Parathyroid adenoma (tissue), 2 donors: ENCODE results near the gene GRAMD1B.

Experiments
- H2AFZ ChIP-seq: fragments of 300-600 bp; sonication (generic); one replicate; pipeline ENCODE4 v1.7.0; 2017; ENCODE audit warnings: antibody characterized with exemption, mild to moderate bottlenecking
- H3K27ac ChIP-seq: fragments of 300-600 bp; sonication (generic); one replicate; pipeline ENCODE4 v1.7.0; 2017
- H3K27me3 ChIP-seq: fragments of 300-600 bp; sonication (generic); one replicate; pipeline ENCODE4 v1.7.0; 2017; ENCODE audit warnings: low read length; ENCODE audit not compliant: control insufficient read depth, insufficient read depth
- H3K36me3 ChIP-seq: fragments of 300-600 bp; sonication (generic); one replicate; pipeline ENCODE4 v1.7.0; 2017; ENCODE audit warnings: low read length; ENCODE audit not compliant: control insufficient read depth, insufficient read depth
- H3K4me1 ChIP-seq: fragments of 300-600 bp; sonication (generic); one replicate; pipeline ENCODE4 v1.7.0; 2017; ENCODE audit warnings: control low read depth
- H3K4me2 ChIP-seq: fragments of 300-600 bp; sonication (generic); one replicate; pipeline ENCODE4 v1.7.0; 2017; ENCODE audit warnings: low read length
- H3K4me3 ChIP-seq: fragments of 300-600 bp; sonication (generic); one replicate; pipeline ENCODE4 v1.7.0; 2017; ENCODE audit warnings: low read depth, low read length
- H3K79me2 ChIP-seq: fragments of 300-600 bp; sonication (generic); one replicate; pipeline ENCODE4 v1.7.0; 2017; ENCODE audit warnings: control low read depth
- H3K9ac ChIP-seq: fragments of 300-600 bp; sonication (generic); one replicate; pipeline ENCODE4 v1.7.0; 2017; ENCODE audit warnings: mild to moderate bottlenecking
- H3K9me3 ChIP-seq: fragments of 300-600 bp; sonication (generic); one replicate; pipeline ENCODE4 v1.7.0; 2017; ENCODE audit warnings: low read length; ENCODE audit not compliant: control insufficient read depth
- TF ChIP-seq, protein P1 (sequence below): fragments of 300-600 bp; sonication (generic); IDR thresholded peaks from one replicate; pipeline ENCODE4 v1.7.0; 2017; ENCODE audit warnings: antibody characterized with exemption, mild to moderate bottlenecking
- donor health status: primary hyperparathyroidism.

The GRAMD1B gene

DNA sequence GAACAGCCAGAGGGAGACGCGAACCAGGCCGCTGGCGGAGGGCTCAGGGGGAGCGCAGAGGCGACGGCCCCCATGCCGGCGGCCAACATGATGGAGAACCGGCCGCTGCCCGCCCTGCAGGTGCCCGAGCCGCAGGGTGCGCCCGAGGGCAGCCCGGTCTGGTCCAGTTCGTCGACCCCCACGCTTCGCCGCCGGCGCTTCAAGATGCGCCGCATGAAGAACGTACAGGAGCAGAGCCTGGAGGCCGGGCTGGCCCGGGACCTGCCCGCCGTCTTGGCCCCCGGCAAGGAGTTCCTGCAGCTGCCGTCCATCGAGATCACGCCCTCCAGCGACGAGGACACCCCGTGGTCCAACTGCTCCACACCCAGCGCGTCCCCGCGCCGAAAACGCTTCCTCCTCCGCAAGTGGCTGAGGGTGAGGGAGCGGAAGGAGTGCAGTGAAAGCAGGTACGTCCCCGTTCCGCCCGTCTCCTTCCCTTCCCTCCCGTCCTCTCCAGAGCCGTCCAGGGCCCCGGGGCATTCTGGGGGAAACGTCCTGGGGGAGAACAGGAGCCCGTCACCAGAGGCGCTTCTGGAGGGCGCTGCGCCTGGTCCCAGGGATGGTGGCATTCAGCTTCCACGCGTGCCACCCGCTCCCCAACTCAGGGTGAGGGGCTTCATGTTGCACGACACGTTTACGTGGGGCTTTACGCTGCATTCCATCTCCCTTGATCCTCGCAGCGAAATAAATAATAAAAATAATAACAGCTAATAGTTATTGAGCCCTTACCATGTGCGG, 840 bp downstream of the GRAMD1B start:
- peak overlapping the region; percentile 56 for H2AFZ ChIP-seq
- peak overlapping the region; percentile 47 for H3K4me2 ChIP-seq
- no peaks in the 10 kb centered on the region for H3K9me3 ChIP-seq
- no peaks in the 10 kb centered on the region for H3K27me3 ChIP-seq
- H3K9ac ChIP-seq, result no peak overlapping the region
- H3K27ac ChIP-seq, result no peak overlapping the region
- no peaks in the 10 kb centered on the region for H3K36me3 ChIP-seq
- H3K4me3 ChIP-seq, result peak overlapping the region; percentile 42
- no peaks in the 10 kb centered on the region for H3K4me1 ChIP-seq
- TF ChIP-seq, protein P1, sequence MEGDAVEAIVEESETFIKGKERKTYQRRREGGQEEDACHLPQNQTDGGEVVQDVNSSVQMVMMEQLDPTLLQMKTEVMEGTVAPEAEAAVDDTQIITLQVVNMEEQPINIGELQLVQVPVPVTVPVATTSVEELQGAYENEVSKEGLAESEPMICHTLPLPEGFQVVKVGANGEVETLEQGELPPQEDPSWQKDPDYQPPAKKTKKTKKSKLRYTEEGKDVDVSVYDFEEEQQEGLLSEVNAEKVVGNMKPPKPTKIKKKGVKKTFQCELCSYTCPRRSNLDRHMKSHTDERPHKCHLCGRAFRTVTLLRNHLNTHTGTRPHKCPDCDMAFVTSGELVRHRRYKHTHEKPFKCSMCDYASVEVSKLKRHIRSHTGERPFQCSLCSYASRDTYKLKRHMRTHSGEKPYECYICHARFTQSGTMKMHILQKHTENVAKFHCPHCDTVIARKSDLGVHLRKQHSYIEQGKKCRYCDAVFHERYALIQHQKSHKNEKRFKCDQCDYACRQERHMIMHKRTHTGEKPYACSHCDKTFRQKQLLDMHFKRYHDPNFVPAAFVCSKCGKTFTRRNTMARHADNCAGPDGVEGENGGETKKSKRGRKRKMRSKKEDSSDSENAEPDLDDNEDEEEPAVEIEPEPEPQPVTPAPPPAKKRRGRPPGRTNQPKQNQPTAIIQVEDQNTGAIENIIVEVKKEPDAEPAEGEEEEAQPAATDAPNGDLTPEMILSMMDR, result no peak
- no peaks in the 10 kb centered on the region for H3K79me2 ChIP-seq

DNA sequence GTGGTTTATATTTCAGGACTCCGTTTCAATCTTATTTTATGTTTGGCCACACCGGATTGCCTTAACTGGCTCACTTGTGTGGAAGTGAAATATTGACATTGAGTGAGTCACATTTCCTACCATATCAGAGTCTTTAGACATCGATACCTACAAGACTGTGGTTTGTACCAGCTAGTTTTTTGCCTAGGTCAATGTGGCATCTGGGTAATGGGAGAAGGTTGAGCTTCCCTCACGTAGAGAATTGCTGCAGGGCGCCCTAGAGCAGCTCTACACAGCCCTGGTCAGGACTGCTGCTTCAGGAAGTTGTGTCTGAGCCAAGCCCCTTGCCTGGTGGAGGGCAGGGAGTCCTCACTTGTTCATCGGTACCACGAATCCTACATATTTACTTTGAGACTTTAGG, 1.6 kb downstream of the GRAMD1B start:
- TF ChIP-seq, protein P1, result no peak
- Histone ChIP-seq H3K4me2 (no peak overlapping the region), H3K79me2 (no peaks in the 10 kb centered on the region), H3K27ac (no peak overlapping the region), H3K4me3 (no peak overlapping the region), H3K9me3 (no peaks in the 10 kb centered on the region), H3K4me1 (no peaks in the 10 kb centered on the region), H3K27me3 (no peaks in the 10 kb centered on the region), H3K36me3 (no peaks in the 10 kb centered on the region), H3K9ac (no peak overlapping the region), H2AFZ (no peak overlapping the region)

DNA sequence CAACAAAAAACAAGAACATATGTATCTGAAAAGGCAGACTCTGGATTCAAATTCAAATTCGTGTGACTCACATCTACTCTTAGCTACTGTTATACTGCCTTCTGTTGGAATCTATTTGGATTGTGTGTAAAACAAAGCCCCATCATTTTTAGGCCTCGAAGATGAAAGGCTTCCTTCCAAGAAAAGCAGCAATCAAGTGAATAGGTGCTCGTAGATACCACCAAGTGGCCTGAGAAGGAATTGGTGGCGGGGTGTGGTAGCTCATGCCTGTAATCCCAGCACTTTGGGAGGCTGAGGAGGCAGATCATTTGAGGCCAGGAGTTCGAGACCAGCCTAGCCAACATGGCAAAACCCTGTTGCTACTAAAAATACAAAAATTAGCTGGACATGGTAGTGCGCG, 4.2 kb downstream of the GRAMD1B start:
- Histone ChIP-seq H3K9ac (no peak overlapping the region), H3K27ac (no peak overlapping the region), H2AFZ (no peak overlapping the region), H3K4me3 (no peak overlapping the region), H3K36me3 (no peaks in the 10 kb centered on the region), H3K9me3 (no peaks in the 10 kb centered on the region), H3K4me2 (no peak overlapping the region), H3K4me1 (no peaks in the 10 kb centered on the region), H3K79me2 (no peaks in the 10 kb centered on the region), H3K27me3 (no peaks in the 10 kb centered on the region)
- TF ChIP-seq, protein P1, result no peak

DNA sequence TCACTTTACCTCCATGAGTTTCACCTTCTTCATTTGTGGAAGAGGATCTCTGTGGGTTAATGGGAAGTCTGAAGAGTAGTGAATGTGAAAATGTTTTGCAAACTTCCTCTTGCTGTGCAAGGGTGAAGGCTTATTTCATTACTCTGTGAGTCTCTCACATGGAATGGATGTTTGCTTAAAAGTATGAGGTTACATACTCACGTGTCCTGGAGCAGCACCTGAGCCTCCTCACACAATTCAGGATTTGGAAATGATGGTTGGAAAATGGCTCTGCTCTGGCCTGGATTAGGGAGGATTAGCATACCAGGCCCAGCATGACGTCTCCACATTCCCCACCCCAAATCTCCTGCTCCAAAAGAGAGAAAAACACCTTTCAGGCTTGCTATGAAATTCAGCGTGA, 4.8 kb downstream of the GRAMD1B start:
- Histone ChIP-seq H3K36me3 (no peaks in the 10 kb centered on the region), H3K9ac (no peak overlapping the region), H3K27me3 (no peaks in the 10 kb centered on the region), H3K79me2 (no peaks in the 10 kb centered on the region), H3K4me1 (no peaks in the 10 kb centered on the region), H3K27ac (no peak overlapping the region), H2AFZ (no peak overlapping the region), H3K9me3 (no peaks in the 10 kb centered on the region), H3K4me3 (no peak overlapping the region), H3K4me2 (no peak overlapping the region)
- TF ChIP-seq, protein P1, result no peak
